A673 (cell line): ENCODE measurements around the gene ADAT3. TPM values are rescaled to one million over a fixed set of nuclear protein-coding genes. Genes with fewer than 3 reads are reported as not detected.
A peak's percentile ranks its signal among the peaks of the same experiment; 100 is the strongest.

ENCODE experiments used
- BruUV-seq: library from RNA; stranded (reverse); fragments of 400-500 nt; replicated peaks from 2 replicates; lab custom pipeline; 2021; lab: Mats Ljungman, UMichigan
- CTCF ChIA-PET: fragments of 300-600 bp; sonication (Branson Sonifier 250); formaldehyde crosslinking; loops from one replicate; lab custom pipeline; 2022; ENCODE audit warnings: antibody characterized with exemption; lab: Charles Lee
- POLR2A ChIA-PET: fragments of 300-600 bp; sonication (Branson Sonifier 250); formaldehyde crosslinking; loops from one replicate; lab custom pipeline; 2022; ENCODE audit warnings: antibody characterized with exemption; ENCODE audit not compliant: low non-redundant PET; lab: Charles Lee
- DNase-seq: peaks from one replicate; pipeline ENCODE4 v3.0.0-alpha.2; 2015; ENCODE audit warnings: low spot score
- H3K27ac ChIP-seq: fragments of 200-600 bp; sonication (generic); 2 replicates; pipeline ENCODE4 v1.5.1; 2016; ENCODE audit warnings: mixed run types, low read depth, mild to moderate bottlenecking, mixed read lengths, antibody characterized with exemption, low read length; ENCODE audit not compliant: poor library complexity, severe bottlenecking
- H3K27me3 ChIP-seq: fragments of 200-600 bp; sonication (generic); replicated peaks from 2 replicates; pipeline ENCODE4 v1.6.1; 2017; ENCODE audit warnings: mixed run types, low read depth, mild to moderate bottlenecking, mixed read lengths, antibody characterized with exemption, low read length; ENCODE audit not compliant: insufficient read depth, poor library complexity
- H3K36me3 ChIP-seq: fragments of 200-600 bp; sonication (generic); 2 replicates; pipeline ENCODE4 v1.6.1; 2016; ENCODE audit warnings: mixed run types, mild to moderate bottlenecking, mixed read lengths, antibody characterized with exemption, low read length; ENCODE audit not compliant: insufficient read depth, poor library complexity, severe bottlenecking
- H3K4me1 ChIP-seq: fragments of 200-600 bp; sonication (generic); 2 replicates; pipeline ENCODE4 v1.6.1; 2017; ENCODE audit warnings: mixed run types, mild to moderate bottlenecking, mixed read lengths, antibody characterized with exemption, low read length; ENCODE audit not compliant: insufficient read depth, poor library complexity, severe bottlenecking
- H3K4me3 ChIP-seq: fragments of 200-600 bp; sonication (generic); 2 replicates; pipeline ENCODE4 v1.5.1; 2016; ENCODE audit warnings: low read depth, mixed run types, mild to moderate bottlenecking, mixed read lengths, low read length; ENCODE audit not compliant: poor library complexity, severe bottlenecking
- H3K9me3 ChIP-seq: fragments of 200-600 bp; sonication (generic); 2 replicates; pipeline ENCODE4 v1.6.1; 2016; ENCODE audit warnings: mixed run types, low read depth, mild to moderate bottlenecking, mixed read lengths, antibody characterized with exemption, low read length; ENCODE audit not compliant: poor library complexity, severe bottlenecking
- CTCF ChIP-seq: fragments of 300-800, 200-600 bp; sonication (generic); conservative IDR thresholded peaks from 2 replicates; pipeline ENCODE4 v1.5.1; 2017; ENCODE audit warnings: low read depth, mild to moderate bottlenecking, antibody characterized with exemption, low read length, moderate library complexity, mixed read lengths
- EZH2 ChIP-seq: fragments of 200-600 bp; sonication (generic); IDR thresholded peaks from 2 replicates; pipeline ENCODE4 v1.6.1; 2017; ENCODE audit warnings: borderline replicate concordance, low read depth, mild to moderate bottlenecking, mixed read lengths, antibody characterized with exemption, low read length; ENCODE audit not compliant: poor library complexity, severe bottlenecking
- intact Hi-C: fragments of 100-400 bp; cut with micrococcal nuclease; formaldehyde crosslinking; loops from one replicate; pipeline ENCODE4 v1.10.0; 2022; ENCODE audit not compliant: unreplicated experiment
- total RNA-seq: library from RNA; stranded (reverse); gene quantifications from 2 replicates; pipeline ENCODE4 v1.2.3, GENCODE V29; 2021

The ADAT3 gene
- total RNA-seq, 1 experiment from 2014 or later: 18.0 TPM

GRCh38 chr19:1863638-1864479, 41.3 kb upstream of the ADAT3 start:
- Histone ChIP-seq H3K4me3 (peak overlapping the region; percentile 85), H3K9me3 (no peaks in the 10 kb centered on the region), H3K4me1 (peaks cover 25% of the 10 kb centered on the region), H3K36me3 (no peaks in the 10 kb centered on the region), H3K27me3 (no peaks in the 10 kb centered on the region), H3K27ac (peak overlapping the region; percentile 89)
- ChIA-PET POLR2A (no interaction called here), CTCF (interaction anchor here (0.6 to 1.2 kb wide), 4 partner anchors 7 to 455 kb away, joined by 3 to 8 read pairs (median 4); no protein-coding TSS in a partner anchor)
- peak; percentile 97 for DNase-seq
- intact Hi-C loops: no loop called here
- BruUV-seq: no TSS peak
- no peak for TF ChIP-seq EZH2
- no peak for TF ChIP-seq CTCF

- Histone ChIP-seq H3K4me1 (peaks cover 17% of the 10 kb centered on the region), H3K27me3 (no peaks in the 10 kb centered on the region), H3K9me3 (no peaks in the 10 kb centered on the region), H3K36me3 (no peaks in the 10 kb centered on the region), H3K27ac (peak overlapping the region; percentile 89), H3K4me3 (peak overlapping the region; percentile 61)
- peak; percentile 63 for DNase-seq
- TF ChIP-seq EZH2: no peak
- peak; percentile 62 for TF ChIP-seq CTCF
- POLR2A ChIA-PET: no interaction called here
- TSS peak; percentile 73 for BruUV-seq
- CTCF ChIA-PET: interaction anchor here (0.6 to 1.2 kb wide), 4 partner anchors 8 to 456 kb away, joined by 3 to 8 read pairs (median 4); no protein-coding TSS in a partner anchor
- intact Hi-C loops: no loop called here
These were observed 40.6 kb upstream of the ADAT3 start for GRCh38 chr19:1864480-1865171.

- Histone ChIP-seq H3K27ac (peak overlapping the region; percentile 89), H3K4me3 (peak overlapping the region; percentile 61), H3K36me3 (no peaks in the 10 kb centered on the region), H3K4me1 (peaks cover 9% of the 10 kb centered on the region), H3K27me3 (no peaks in the 10 kb centered on the region), H3K9me3 (no peaks in the 10 kb centered on the region)
- CTCF ChIA-PET: interaction anchor here (1.2 kb wide), 1 partner anchor 10 kb away, joined by 3 read pairs; no protein-coding TSS in a partner anchor
- DNase-seq: no peak
- intact Hi-C loops: no loop called here
- POLR2A ChIA-PET: interaction anchor here (0.5 kb wide), 1 partner anchor 20 kb away, joined by 3 read pairs; the partner anchor contains the start of gene ABHD17A
- no TSS peak for BruUV-seq
- no peak for TF ChIP-seq EZH2
- TF ChIP-seq CTCF: no peak
These were observed 39.8 kb upstream of the ADAT3 start for GRCh38 chr19:1865172-1866010.
